NCI-H82 treated with DMSO at 0.1 percent for 48 hours (cell line): Measurements from ENCODE around the gene MIB2.

Experiments used
- DNase-seq: peaks from one replicate; lab custom pipeline; 2025; ENCODE audit not compliant: unreplicated experiment; lab: John Stamatoyannopoulos, UW

MIB2 gene

GRCh38 chr1:1614204-1614953 lies 921 bp upstream of the MIB2 start:
- no peak for DNase-seq

DNA sequence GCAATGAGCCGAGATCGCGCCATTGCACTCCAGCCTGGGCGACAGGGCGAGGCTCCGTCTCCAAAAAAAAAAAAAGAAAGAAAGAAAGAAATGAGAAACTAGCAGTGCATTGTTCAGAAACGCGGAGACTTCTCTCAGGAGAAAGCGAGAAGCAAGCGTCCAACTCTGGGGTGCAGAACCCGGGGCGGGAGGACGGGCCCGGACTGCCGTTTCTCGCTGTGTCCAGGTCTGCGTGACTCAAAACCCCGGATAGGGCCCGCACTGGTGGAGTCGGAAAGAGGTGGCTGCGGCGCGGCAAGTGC lies 395 bp upstream of the MIB2 start:
- no peak for DNase-seq

DNA sequence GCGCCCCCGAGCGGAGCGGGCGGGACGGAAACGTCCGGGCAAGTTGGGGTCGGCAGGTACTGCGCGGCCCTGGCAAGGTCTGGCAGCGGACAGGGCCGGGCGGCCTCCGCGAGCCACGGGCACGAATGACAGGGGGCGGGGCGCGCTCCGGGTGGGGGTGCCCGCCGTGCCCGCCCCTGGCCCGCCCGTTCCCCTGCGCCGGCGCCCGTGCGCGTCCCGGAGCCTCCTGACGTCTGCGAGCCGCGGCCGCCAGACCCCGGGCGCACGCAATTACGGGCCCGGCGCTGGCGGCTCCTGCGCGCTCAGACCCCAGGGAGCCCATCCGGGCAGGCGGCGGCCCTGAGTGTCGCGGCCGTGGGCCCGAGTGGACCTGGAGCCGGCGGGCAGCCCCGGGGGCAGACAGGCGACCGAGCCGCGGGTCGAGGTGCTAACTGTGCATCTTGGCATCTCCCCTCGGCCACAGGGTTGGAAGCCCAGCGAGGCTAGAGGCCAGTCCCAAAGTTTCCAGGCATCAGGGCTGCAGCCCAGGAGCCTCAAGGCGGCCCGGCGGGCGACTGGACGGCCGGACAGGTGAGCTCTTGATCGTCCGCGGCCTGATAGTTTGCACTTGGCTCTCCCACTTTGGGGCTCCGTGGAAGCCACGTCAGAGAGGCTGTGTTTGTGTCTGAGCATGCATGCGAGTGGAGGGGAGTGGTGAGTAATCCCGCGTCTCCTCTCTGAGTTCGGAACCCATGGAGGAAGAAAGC lies 918 bp downstream of the MIB2 start:
- no peak for DNase-seq

GRCh38 chr1:1616838-1617237 lies 1.5 kb downstream of the MIB2 start:
- no peak for DNase-seq

DNA sequence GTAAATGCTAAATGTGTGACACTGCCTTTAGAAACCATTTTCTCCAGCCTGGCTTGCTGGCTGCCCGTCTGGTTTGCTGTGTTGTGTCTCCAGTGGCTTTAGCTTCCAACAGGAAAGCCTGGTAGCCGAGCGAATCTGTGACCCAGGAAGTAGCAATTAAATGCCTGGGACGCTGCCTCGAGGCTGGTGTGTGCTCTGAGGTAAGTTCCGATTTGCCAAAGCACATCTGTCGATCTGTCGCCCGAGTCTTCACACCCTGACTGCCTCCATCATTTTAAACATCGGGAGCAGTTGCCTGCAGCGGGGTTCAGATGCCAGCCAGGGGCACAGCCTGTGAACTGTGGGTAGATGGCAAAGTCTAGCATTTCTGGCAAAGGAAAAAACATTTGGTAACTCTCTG lies 2.2 kb downstream of the MIB2 start:
- DNase-seq, result no peak

DNA sequence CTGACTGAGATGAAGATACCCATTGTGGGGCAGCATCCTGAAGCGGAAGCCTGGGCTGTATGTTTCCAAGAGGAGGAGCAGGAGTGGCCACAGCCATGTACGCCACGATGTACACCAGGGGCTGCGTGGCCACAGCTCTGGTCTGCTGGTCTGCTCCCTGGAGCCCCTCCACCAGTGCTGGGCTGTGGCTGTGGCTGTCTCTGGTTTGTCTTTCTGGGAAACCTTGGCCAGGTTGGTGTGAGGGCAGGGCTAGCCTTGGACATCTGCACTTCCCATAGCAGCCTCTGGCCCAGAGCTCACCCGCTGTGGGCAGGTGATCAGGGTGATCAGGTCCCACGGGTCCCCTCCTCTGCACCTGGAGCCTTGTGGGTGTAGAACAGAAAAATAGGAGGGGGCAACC lies 2.6 kb downstream of the MIB2 start:
- DNase-seq, result no peak

DNA sequence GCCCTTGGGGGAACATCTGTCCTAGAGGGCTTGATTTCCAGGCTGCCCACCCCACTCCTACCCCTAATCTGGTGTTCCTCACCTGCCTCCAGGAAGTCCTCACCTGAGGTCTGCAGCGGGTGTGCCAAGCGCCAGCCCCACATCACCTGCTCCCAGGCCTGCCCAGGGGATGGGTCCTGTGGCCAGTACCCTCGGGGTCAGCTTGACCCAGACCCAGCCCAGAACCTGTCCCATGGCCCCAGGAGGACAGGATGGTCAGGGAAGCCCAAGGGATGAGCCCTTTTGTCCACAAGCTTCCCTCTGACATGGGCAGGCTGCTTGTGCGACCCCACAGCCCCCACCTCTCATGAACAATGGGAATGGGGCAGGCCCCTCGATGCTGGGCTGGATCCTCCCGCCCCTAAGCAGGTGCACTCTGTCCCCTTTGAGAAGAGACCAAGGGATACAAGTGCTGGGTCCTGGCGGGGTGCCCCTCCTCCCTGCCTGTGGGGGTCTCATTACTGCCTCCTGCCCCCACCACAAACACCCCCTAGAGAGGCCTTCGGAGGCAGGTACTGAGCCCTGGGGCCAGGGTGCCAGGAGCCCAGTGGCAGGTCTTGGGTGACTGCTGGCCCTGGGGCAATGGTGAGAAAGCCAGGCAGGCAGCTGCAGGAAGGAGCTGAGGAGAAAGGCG lies 3.2 kb downstream of the MIB2 start:
- DNase-seq, result no peak

DNA sequence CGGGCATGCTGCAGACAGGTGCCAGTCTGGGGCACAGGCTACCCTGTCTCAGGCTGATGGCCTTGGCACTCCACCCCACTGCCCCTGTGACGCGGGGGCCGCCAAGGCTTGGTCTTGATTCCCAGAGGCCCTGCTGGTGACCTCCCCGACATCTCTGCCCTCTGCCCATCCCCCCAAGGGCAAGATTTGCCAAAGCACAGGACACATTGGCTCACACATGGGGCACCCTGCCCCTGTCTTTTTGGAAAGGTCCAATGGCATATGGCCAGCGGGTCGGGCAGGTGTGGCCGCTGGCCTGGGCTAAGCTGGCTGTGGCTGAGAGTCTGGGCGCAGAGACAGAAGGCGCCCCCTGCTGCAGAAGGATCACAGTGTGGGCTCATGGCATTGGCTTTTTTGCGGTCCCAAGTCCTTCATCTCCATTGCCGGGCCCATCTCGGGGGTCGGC lies 4.6 kb downstream of the MIB2 start:
- DNase-seq, result no peak

GRCh38 chr1:1620433-1621139 lies 5.3 kb downstream of the MIB2 start:
- no peak for DNase-seq

DNA sequence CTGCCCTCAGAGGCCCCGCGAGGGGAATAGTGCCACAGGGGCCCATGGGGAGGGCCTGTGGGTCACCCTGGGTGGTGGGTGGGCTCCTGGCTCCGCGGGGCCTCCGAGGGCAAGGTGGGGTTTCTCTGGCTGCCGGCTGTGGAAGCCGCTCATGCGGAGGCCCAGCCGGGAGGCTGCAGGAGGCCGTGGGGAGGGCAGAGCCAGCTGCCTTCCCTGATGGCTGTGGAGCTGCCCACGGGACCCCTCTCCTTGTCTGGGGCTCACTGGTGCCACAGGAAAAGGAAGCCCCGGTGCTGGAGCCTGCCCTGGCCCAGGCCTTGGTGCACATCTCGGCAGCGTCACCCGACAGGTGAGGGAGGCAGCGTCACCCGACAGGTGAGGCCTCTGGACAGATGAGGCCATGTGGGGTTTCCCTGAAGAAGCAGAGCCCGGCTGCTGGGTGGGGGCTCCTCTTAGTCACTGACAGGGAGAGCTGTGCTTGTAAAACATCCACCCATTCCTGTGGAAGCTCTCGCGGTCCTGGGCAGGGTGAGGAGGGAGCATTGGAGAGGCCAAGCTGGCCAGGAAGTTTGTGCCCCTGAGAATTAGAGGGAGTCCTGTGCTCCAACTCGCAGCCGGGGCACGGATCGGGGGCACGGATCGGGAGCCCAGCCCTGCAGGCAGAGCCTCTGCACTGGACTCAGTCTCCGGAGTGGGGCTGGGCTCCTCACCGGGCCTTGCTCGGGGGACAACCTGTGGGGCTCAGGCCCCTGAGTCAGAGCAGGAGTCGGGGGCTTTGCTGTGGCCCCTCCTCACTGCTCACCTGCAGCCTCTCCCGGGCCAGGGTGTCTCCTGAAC lies 6.1 kb downstream of the MIB2 start:
- no peak for DNase-seq

- no peak for DNase-seq
Observed at GRCh38 chr1:1622010-1622787, 6.9 kb downstream of the MIB2 start.

DNA sequence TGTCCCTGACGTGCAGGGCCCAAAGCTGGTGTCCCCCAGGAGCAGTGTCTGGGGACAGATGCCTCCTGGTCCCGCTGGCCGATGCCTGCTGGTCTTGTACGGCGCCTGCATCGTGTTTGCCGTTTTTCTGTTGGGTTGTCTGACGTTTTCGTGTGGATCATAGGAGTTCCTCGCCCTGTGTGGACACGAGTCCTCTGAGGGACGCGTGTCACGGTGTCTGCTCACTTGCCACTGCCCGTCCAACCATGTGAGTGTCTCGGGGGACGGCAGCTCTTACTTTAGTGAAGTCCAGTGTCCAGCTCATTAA lies 7.4 kb downstream of the MIB2 start:
- no peak for DNase-seq

- no peak for DNase-seq
Observed at GRCh38 chr1:1623181-1623630, 7.9 kb downstream of the MIB2 start.

- DNase-seq, result no peak
Observed at GRCh38 chr1:1623631-1624442, 8.5 kb downstream of the MIB2 start.

DNA sequence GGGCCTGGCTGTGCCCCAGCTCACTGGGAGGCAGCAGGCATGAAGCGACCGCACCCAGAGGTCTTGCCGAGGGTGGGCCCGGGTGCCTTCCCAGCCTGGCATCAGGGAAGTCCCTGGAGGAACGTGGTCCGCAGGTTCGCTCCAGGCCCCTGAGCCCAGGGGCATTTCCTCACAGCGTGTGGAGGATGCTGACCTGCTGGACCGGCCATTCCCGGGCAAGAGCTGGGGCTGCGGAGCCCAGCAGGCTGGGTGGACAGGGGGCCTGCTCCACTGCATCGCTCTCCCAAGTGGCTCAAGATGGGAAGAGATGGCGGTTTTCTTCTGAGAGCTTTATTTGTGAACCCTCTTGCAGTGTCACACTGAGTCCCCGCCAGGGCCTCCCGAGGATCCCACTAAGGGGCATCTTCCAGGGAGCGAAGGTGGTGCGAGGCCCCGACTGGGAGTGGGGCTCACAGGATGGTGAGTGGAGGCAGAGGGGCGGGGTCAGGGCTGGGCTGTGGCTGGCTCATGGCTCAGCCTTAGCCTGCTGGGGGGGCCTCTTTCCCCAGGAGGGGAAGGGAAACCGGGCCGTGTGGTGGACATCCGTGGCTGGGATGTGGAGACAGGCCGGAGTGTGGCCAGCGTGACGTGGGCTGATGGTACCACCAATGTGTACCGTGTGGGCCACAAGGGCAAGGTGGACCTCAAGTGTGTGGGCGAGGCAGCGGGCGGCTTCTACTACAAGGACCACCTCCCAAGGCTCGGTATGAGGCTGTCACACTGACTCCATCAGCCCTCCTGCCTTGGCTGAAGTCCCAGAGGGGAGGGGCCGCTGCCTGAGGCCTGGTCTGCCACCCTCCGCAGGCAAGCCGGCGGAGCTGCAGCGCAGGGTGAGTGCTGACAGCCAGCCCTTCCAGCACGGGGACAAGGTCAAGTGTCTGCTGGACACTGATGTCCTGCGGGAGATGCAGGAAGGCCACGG lies 9.4 kb downstream of the MIB2 start:
- no peak for DNase-seq

GRCh38 chr1:1625404-1625775 lies 10.1 kb downstream of the MIB2 start:
- no peak for DNase-seq

GRCh38 chr1:1625824-1626206 lies 10.5 kb downstream of the MIB2 start:
- no peak for DNase-seq
